ENCODE data around the gene FOCAD. TPM values are rescaled to one million over a fixed set of nuclear protein-coding genes. Genes with fewer than 3 reads are reported as not detected.

FOCAD gene
- total RNA-seq, 1 donor from 2014 or later = 38.4 TPM

- H3K4me1 Mint-ChIP-seq (ENCODE audit: unreplicated experiment) = peaks cover 28% of the 10 kb centered on the region
- no peaks in the 10 kb centered on the region for H3K27me3 Mint-ChIP-seq (ENCODE audit: unreplicated experiment)
- H3K27ac Mint-ChIP-seq (ENCODE audit: unreplicated experiment) = no peak overlapping the region
- TF ChIP-seq CTCF (IDR thresholded peaks at IDR 0.05) = no peak
- H3K4me3 Mint-ChIP-seq (ENCODE audit: unreplicated experiment) = no peak overlapping the region
- peaks cover 26% of the 10 kb centered on the region for H3K36me3 Mint-ChIP-seq (ENCODE audit: unreplicated experiment)
- no peaks in the 10 kb centered on the region for H3K9me3 Mint-ChIP-seq (ENCODE audit: unreplicated experiment)
- DNase-seq (ENCODE audit: extremely low spot score, unreplicated experiment) = no peak
These were observed 294.2 kb downstream of the FOCAD start for GRCh38 chr9:20978249-20978648.

GRCh38 chr9:20980832-20981455, 296.9 kb downstream of the FOCAD start:
- H3K27me3 Mint-ChIP-seq (ENCODE audit: unreplicated experiment) = no peaks in the 10 kb centered on the region
- peak overlapping the region; percentile 24 for H3K4me3 Mint-ChIP-seq (ENCODE audit: unreplicated experiment)
- H3K27ac Mint-ChIP-seq (ENCODE audit: unreplicated experiment) = peak overlapping the region; percentile 80
- TF ChIP-seq CTCF (IDR thresholded peaks at IDR 0.05) = no peak
- H3K4me1 Mint-ChIP-seq (ENCODE audit: unreplicated experiment) = peaks cover 43% of the 10 kb centered on the region
- no peak for DNase-seq (ENCODE audit: extremely low spot score, unreplicated experiment)
- no peaks in the 10 kb centered on the region for H3K9me3 Mint-ChIP-seq (ENCODE audit: unreplicated experiment)
- peaks cover 26% of the 10 kb centered on the region for H3K36me3 Mint-ChIP-seq (ENCODE audit: unreplicated experiment)

- peak overlapping the region; percentile 24 for H3K4me3 Mint-ChIP-seq (ENCODE audit: unreplicated experiment)
- H3K27ac Mint-ChIP-seq (ENCODE audit: unreplicated experiment) = peak overlapping the region; percentile 80
These were observed 297.4 kb downstream of the FOCAD start for GRCh38 chr9:20981486-20981885.

DNA sequence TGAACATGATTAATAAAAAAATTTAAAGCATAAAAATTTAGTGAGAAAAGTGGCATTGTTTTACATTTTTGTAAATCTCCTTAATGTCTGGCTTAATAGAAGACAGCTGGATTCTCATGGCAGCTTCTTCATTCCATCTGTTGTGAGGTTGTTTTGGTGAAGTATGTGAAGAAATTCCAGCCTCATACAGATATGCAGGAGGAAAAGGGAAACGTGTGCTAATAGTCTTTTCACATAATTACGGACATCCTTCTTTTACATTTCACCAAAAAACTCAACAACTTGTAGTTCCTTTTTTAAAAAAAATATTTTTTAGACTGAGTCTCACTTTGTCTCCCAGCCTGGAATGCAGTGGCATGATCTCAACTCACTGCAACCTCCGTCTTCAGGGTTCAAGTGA, 300.4 kb downstream of the FOCAD start:
- DNase-seq (ENCODE audit: extremely low spot score, unreplicated experiment) = no peak
- peaks cover 14% of the 10 kb centered on the region for H3K36me3 Mint-ChIP-seq (ENCODE audit: unreplicated experiment)
- H3K9me3 Mint-ChIP-seq (ENCODE audit: unreplicated experiment) = no peaks in the 10 kb centered on the region
- H3K4me1 Mint-ChIP-seq (ENCODE audit: unreplicated experiment) = peaks cover 61% of the 10 kb centered on the region
- peak overlapping the region; percentile 60 for H3K27ac Mint-ChIP-seq (ENCODE audit: unreplicated experiment)
- TF ChIP-seq CTCF (IDR thresholded peaks at IDR 0.05) = no peak
- no peak overlapping the region for H3K4me3 Mint-ChIP-seq (ENCODE audit: unreplicated experiment)
- no peaks in the 10 kb centered on the region for H3K27me3 Mint-ChIP-seq (ENCODE audit: unreplicated experiment)

More at GRCh38 chr9:20981486-20981885, 297.4 kb downstream of the FOCAD start:
- H3K9me3 Mint-ChIP-seq (ENCODE audit: unreplicated experiment) = no peaks in the 10 kb centered on the region
- DNase-seq (ENCODE audit: extremely low spot score, unreplicated experiment) = no peak
- H3K27me3 Mint-ChIP-seq (ENCODE audit: unreplicated experiment) = no peaks in the 10 kb centered on the region
- H3K4me1 Mint-ChIP-seq (ENCODE audit: unreplicated experiment) = peaks cover 43% of the 10 kb centered on the region
- TF ChIP-seq CTCF (IDR thresholded peaks at IDR 0.05) = no peak
- peaks cover 26% of the 10 kb centered on the region for H3K36me3 Mint-ChIP-seq (ENCODE audit: unreplicated experiment)

- Mint-ChIP-seq H3K27ac (ENCODE audit: unreplicated experiment) (no peak overlapping the region), H3K9me3 (ENCODE audit: unreplicated experiment) (no peaks in the 10 kb centered on the region), H3K4me1 (ENCODE audit: unreplicated experiment) (peaks cover 61% of the 10 kb centered on the region), H3K36me3 (ENCODE audit: unreplicated experiment) (peaks cover 24% of the 10 kb centered on the region), H3K27me3 (ENCODE audit: unreplicated experiment) (no peaks in the 10 kb centered on the region), H3K4me3 (ENCODE audit: unreplicated experiment) (no peak overlapping the region)
- DNase-seq (ENCODE audit: extremely low spot score, unreplicated experiment) = no peak
- TF ChIP-seq CTCF (IDR thresholded peaks at IDR 0.05) = no peak
These were observed 302.0 kb downstream of the FOCAD start for GRCh38 chr9:20985851-20986600.

Data from osteocyte (in vitro differentiated cells).